Measurements from ENCODE around the gene NKIRAS1.
"Not testable (repeated sequence)": the region's sequence is repeated elsewhere in the genome, so short reads cannot be mapped to it uniquely, and the experiment has no call there.

NKIRAS1 gene

GRCh38 chr3:23889386-23889785 lies 27.4 kb downstream of the NKIRAS1 start:
- H3K4me3 ChIP-seq (ENCODE audit: low read depth, low read length) = no peak overlapping the region

GRCh38 chr3:23888617-23889228 lies 28.1 kb downstream of the NKIRAS1 start:
- peaks cover 26% of the 10 kb centered on the region for H3K36me3 ChIP-seq
- no peak for DNase-seq

More at GRCh38 chr3:23889386-23889785, 27.4 kb downstream of the NKIRAS1 start:
- Histone ChIP-seq H3K36me3 (peaks cover 29% of the 10 kb centered on the region), H3K27me3 (ENCODE audit: insufficient read depth, low read depth, severe bottlenecking) (no peaks in the 10 kb centered on the region), H3K27ac (no peak overlapping the region), H3K9me3 (ENCODE audit: severe bottlenecking) (no peaks in the 10 kb centered on the region)
- TF ChIP-seq, protein P1, sequence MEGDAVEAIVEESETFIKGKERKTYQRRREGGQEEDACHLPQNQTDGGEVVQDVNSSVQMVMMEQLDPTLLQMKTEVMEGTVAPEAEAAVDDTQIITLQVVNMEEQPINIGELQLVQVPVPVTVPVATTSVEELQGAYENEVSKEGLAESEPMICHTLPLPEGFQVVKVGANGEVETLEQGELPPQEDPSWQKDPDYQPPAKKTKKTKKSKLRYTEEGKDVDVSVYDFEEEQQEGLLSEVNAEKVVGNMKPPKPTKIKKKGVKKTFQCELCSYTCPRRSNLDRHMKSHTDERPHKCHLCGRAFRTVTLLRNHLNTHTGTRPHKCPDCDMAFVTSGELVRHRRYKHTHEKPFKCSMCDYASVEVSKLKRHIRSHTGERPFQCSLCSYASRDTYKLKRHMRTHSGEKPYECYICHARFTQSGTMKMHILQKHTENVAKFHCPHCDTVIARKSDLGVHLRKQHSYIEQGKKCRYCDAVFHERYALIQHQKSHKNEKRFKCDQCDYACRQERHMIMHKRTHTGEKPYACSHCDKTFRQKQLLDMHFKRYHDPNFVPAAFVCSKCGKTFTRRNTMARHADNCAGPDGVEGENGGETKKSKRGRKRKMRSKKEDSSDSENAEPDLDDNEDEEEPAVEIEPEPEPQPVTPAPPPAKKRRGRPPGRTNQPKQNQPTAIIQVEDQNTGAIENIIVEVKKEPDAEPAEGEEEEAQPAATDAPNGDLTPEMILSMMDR (IDR thresholded peaks at IDR 0.05; ENCODE audit: low read depth, low read length) = no peak
- DNase-seq = no peak

GRCh38 chr3:23886311-23886710 lies 30.5 kb downstream of the NKIRAS1 start:
- Histone ChIP-seq H3K9me3 (ENCODE audit: severe bottlenecking) (no peaks in the 10 kb centered on the region), H3K27ac (no peak overlapping the region), H3K36me3 (peaks cover 14% of the 10 kb centered on the region), H3K27me3 (ENCODE audit: insufficient read depth, low read depth, severe bottlenecking) (no peaks in the 10 kb centered on the region), H3K4me3 (ENCODE audit: low read depth, low read length) (no peak overlapping the region)
- DNase-seq = no peak
- TF ChIP-seq, protein P1 (IDR thresholded peaks at IDR 0.05; ENCODE audit: low read depth, low read length) = no peak

More at GRCh38 chr3:23888617-23889228, 28.1 kb downstream of the NKIRAS1 start:
- H3K4me3 ChIP-seq (ENCODE audit: low read depth, low read length) = no peak overlapping the region
- H3K9me3 ChIP-seq (ENCODE audit: severe bottlenecking) = no peaks in the 10 kb centered on the region
- H3K27ac ChIP-seq = no peak overlapping the region
- TF ChIP-seq, protein P1 (IDR thresholded peaks at IDR 0.05; ENCODE audit: low read depth, low read length) = no peak; the same call in 1 of the 2 replicates
- no peaks in the 10 kb centered on the region for H3K27me3 ChIP-seq (ENCODE audit: insufficient read depth, low read depth, severe bottlenecking)

GRCh38 chr3:23885210-23885609 lies 31.6 kb downstream of the NKIRAS1 start:
- H3K36me3 ChIP-seq = peaks cover 10% of the 10 kb centered on the region
- TF ChIP-seq, protein P1 (IDR thresholded peaks at IDR 0.05; ENCODE audit: low read depth, low read length) = no peak
- H3K9me3 ChIP-seq (ENCODE audit: severe bottlenecking) = no peaks in the 10 kb centered on the region
- no peak overlapping the region for H3K27ac ChIP-seq
- no peaks in the 10 kb centered on the region for H3K27me3 ChIP-seq (ENCODE audit: insufficient read depth, low read depth, severe bottlenecking)
- no peak overlapping the region for H3K4me3 ChIP-seq (ENCODE audit: low read depth, low read length)
- no peak for DNase-seq

DNA sequence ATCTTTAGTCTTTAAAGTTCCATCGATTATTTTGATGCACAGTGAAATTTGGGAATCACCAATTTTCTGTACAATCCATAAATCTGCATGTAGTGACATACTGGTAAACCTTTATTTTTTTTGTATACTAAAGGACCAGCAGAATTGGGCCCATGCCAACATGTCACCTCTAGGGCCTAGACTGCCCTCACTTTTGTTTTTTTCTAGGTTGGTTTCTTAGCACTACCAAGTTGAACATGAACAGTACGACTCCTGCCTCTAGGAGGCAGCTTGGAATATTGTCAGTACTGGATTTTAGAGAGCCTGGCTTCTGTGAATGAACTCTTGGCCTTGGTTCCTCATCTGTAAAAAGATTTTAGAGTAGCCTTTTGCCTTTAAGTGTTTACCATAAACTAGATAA lies 32.3 kb downstream of the NKIRAS1 start:
- Histone ChIP-seq H3K9me3 (ENCODE audit: severe bottlenecking) (no peaks in the 10 kb centered on the region), H3K4me3 (ENCODE audit: low read depth, low read length) (no peak overlapping the region), H3K36me3 (peaks cover 3% of the 10 kb centered on the region), H3K27me3 (ENCODE audit: insufficient read depth, low read depth, severe bottlenecking) (no peaks in the 10 kb centered on the region), H3K27ac (no peak overlapping the region)
- DNase-seq = no peak
- TF ChIP-seq, protein P1 (IDR thresholded peaks at IDR 0.05; ENCODE audit: low read depth, low read length) = 0 out of 2 replicates have a peak, but pooled peaks have one; percentile 10

DNA sequence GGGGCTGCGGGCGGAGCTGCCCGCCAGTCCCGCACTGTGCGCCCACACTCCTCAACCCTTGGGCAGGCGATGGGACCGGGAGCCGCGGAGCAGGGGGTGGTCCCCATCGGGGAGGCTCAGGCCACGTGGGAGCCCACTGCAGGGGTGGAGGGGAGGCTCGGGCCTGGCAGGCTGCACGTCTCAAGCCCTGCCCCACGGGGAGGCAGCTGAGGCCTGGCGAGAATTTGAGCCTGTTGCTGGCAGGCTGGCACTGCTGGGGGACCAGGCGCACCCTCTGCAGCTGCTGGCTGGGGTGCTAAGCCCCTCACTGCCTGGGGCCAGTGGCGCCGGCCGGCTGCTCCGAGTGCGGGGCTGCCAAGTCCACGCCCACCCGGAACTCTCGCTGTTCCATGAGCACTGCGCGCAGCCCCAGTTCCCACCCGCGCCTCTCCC lies 34.3 kb downstream of the NKIRAS1 start:
- Histone ChIP-seq H3K4me3 (ENCODE audit: low read depth, low read length) (no peak overlapping the region), H3K27ac (no peak overlapping the region), H3K36me3 (no peaks in the 10 kb centered on the region; the same call in none of the 2 replicates), H3K27me3 (ENCODE audit: insufficient read depth, low read depth, severe bottlenecking) (no peaks in the 10 kb centered on the region), H3K9me3 (ENCODE audit: severe bottlenecking) (no peaks in the 10 kb centered on the region)
- TF ChIP-seq, protein P1 (IDR thresholded peaks at IDR 0.05; ENCODE audit: low read depth, low read length) = no peak
- DNase-seq = no peak

DNA sequence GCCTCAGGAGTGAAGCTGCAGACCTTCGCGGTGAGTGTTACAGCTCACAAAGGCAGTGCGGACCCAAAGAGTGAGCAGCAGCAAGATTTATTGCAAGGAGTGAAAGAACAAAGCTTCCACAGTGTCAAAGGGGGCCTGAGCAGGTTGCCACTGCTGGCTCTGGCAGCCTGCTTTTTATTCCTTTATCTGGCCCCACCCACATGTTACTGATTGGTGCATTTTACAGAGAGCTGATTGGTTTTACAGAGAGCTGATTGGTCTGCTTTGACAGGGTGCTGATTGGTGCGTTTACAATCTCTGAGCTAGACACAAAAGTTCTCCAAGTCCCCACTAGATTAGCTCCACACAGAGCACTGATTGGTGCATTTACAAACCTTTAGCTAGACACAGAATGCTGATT lies 34.8 kb downstream of the NKIRAS1 start:
- not testable (repeated sequence) for H3K4me3 ChIP-seq (ENCODE audit: low read depth, low read length); DNase-seq; H3K27ac ChIP-seq; H3K36me3 ChIP-seq; H3K9me3 ChIP-seq (ENCODE audit: severe bottlenecking); H3K27me3 ChIP-seq (ENCODE audit: insufficient read depth, low read depth, severe bottlenecking)

All from WERI-Rb-1 (cell line).